Activated T-cell treated with anti-CD3 and anti-CD28 coated beads for 48 hours (primary cell): Measurements from ENCODE around the gene DDB1.

ENCODE experiments used
- DNase-seq: peaks from one replicate; pipeline ENCODE4 v3.0.0-alpha.2; 2020; ENCODE audit warnings: low read depth

Gene DDB1

GRCh38 chr11:61356706-61357105, 23.8 kb upstream of the DDB1 start:
- no peak for DNase-seq

GRCh38 chr11:61354208-61354607, 21.3 kb upstream of the DDB1 start:
- no peak for DNase-seq

- DNase-seq = no peak
These were observed 20.5 kb upstream of the DDB1 start for GRCh38 chr11:61353131-61354067.

- no peak for DNase-seq
These were observed 19.1 kb upstream of the DDB1 start for GRCh38 chr11:61352038-61352437.

GRCh38 chr11:61350803-61351202, 17.9 kb upstream of the DDB1 start:
- DNase-seq = no peak

- no peak for DNase-seq
These were observed 17.4 kb upstream of the DDB1 start for GRCh38 chr11:61350336-61350735.

GRCh38 chr11:61349916-61350315, 17.0 kb upstream of the DDB1 start:
- DNase-seq = no peak

- no peak for DNase-seq
These were observed 16.4 kb upstream of the DDB1 start for GRCh38 chr11:61349189-61349751.

GRCh38 chr11:61347916-61348461, 15.1 kb upstream of the DDB1 start:
- DNase-seq = no peak

- no peak for DNase-seq
These were observed 13.3 kb upstream of the DDB1 start for GRCh38 chr11:61345954-61346843.

- no peak for DNase-seq
These were observed 12.3 kb upstream of the DDB1 start for GRCh38 chr11:61345170-61345610.

- DNase-seq = no peak
These were observed 11.2 kb upstream of the DDB1 start for GRCh38 chr11:61343792-61344745.

GRCh38 chr11:61342207-61342803, 9.4 kb upstream of the DDB1 start:
- no peak for DNase-seq

GRCh38 chr11:61341706-61342105, 8.8 kb upstream of the DDB1 start:
- no peak for DNase-seq

- no peak for DNase-seq
These were observed 8.1 kb upstream of the DDB1 start for GRCh38 chr11:61340979-61341378.

- no peak for DNase-seq
These were observed 6.6 kb upstream of the DDB1 start for GRCh38 chr11:61339490-61339878.

- DNase-seq = no peak
These were observed 6.0 kb upstream of the DDB1 start for GRCh38 chr11:61338783-61339489.

- DNase-seq = no peak
These were observed 5.0 kb upstream of the DDB1 start for GRCh38 chr11:61337706-61338470.
